HepG2 (cell line): ENCODE measurements around the gene ATG16L2. TPM values are rescaled to one million over a fixed set of nuclear protein-coding genes. Genes with fewer than 3 reads are reported as not detected.

Experiments used
- ARNTL ChIP-seq: sonication (generic); formaldehyde crosslinking; IDR thresholded peaks from 2 replicates; pipeline ENCODE4 v1.4.0; 2020; ENCODE audit warnings: mild to moderate bottlenecking, missing genetic modification reagents
- CHCHD3 ChIP-seq: sonication (generic); formaldehyde crosslinking; IDR thresholded peaks from 2 replicates; pipeline ENCODE4 v1.8.0; 2022; ENCODE audit warnings: mild to moderate bottlenecking, missing genetic modification reagents, moderate library complexity
- EP300 ChIP-seq, 3 experiments: sonication (generic) in 1 of 3; formaldehyde crosslinking in 1 of 3; IDR thresholded peaks; 2 replicates each; pipeline versions ENCODE4 v1.5.1 to v1.6.1; 2011 to 2020; ENCODE audit warnings: low read depth in 2 of 3, low read length in 2 of 3, borderline replicate concordance in 1 of 3, improper control_type of control experiment in 1 of 3, mild to moderate bottlenecking in 1 of 3, missing genetic modification reagents in 1 of 3, moderate library complexity in 1 of 3
- ETV6 ChIP-seq: sonication (generic); formaldehyde crosslinking; conservative IDR thresholded peaks from 2 replicates; pipeline ENCODE4 v1.4.0; 2020; ENCODE audit warnings: missing genetic modification reagents
- GABPA ChIP-seq, 2 experiments: IDR thresholded peaks; 2 replicates each; pipeline ENCODE4 v1.6.1; 2011 to 2016; ENCODE audit warnings: low read depth in 2 of 2, low read length in 1 of 2, missing biosample characterization in 1 of 2, missing genetic modification characterization in 1 of 2
- GRHL1 ChIP-seq: sonication (generic); formaldehyde crosslinking; conservative IDR thresholded peaks from 2 replicates; pipeline ENCODE4 v1.8.0; 2022; ENCODE audit warnings: missing genetic modification reagents
- HES4 ChIP-seq: sonication (generic); formaldehyde crosslinking; IDR thresholded peaks from 2 replicates; pipeline ENCODE4 v1.9.0; 2021; ENCODE audit warnings: mild to moderate bottlenecking, missing genetic modification reagents, borderline replicate concordance
- HMGA1 ChIP-seq: sonication (generic); formaldehyde crosslinking; conservative IDR thresholded peaks from 2 replicates; pipeline ENCODE4 v1.4.0; 2020; ENCODE audit warnings: missing genetic modification reagents
- MED1 ChIP-seq: sonication (generic); formaldehyde crosslinking; IDR thresholded peaks from 2 replicates; pipeline ENCODE4 v1.4.0; 2020; ENCODE audit warnings: missing genetic modification reagents
- MTA1 ChIP-seq: sonication (generic); formaldehyde crosslinking; IDR thresholded peaks from 2 replicates; pipeline ENCODE4 v1.4.0; 2020; ENCODE audit warnings: missing genetic modification reagents, mild to moderate bottlenecking, borderline replicate concordance
- RNF2 ChIP-seq: fragments of 450-650 bp; conservative IDR thresholded peaks from 2 replicates; pipeline ENCODE4 v1.6.1; 2016; ENCODE audit warnings: low read depth
- SKIL ChIP-seq: sonication (generic); formaldehyde crosslinking; IDR thresholded peaks from 2 replicates; pipeline ENCODE4 v1.8.0; 2022; ENCODE audit warnings: missing genetic modification reagents, mild to moderate bottlenecking, moderate library complexity, borderline replicate concordance
- SP140L ChIP-seq: sonication (generic); formaldehyde crosslinking; IDR thresholded peaks from 2 replicates; pipeline ENCODE4 v1.4.0; 2020; ENCODE audit warnings: missing genetic modification reagents, borderline replicate concordance
- SP5 ChIP-seq: IDR thresholded peaks from 2 replicates; pipeline ENCODE4 v1.6.1; 2016; ENCODE audit warnings: low read depth, borderline replicate concordance
- SRSF9 ChIP-seq: fragments of 200-400 bp; formaldehyde crosslinking; IDR thresholded peaks from 2 replicates; pipeline ENCODE4 v1.6.1; 2018; ENCODE audit warnings: borderline replicate concordance, mild to moderate bottlenecking, low read depth, low read length; ENCODE audit not compliant: insufficient read depth, poor library complexity, severe bottlenecking
- SSRP1 ChIP-seq: IDR thresholded peaks from 2 replicates; pipeline ENCODE4 v1.6.1; 2016; ENCODE audit warnings: control low read depth
- TAF1 ChIP-seq: sonication (generic); formaldehyde crosslinking; IDR thresholded peaks from 2 replicates; pipeline ENCODE4 v1.4.0; 2020; ENCODE audit warnings: missing genetic modification reagents
- TFAP4 ChIP-seq: sonication (generic); IDR thresholded peaks from 2 replicates; pipeline ENCODE4 v1.6.1; 2016; ENCODE audit warnings: low read depth, borderline replicate concordance
- U2AF1 ChIP-seq: fragments of 200-400 bp; formaldehyde crosslinking; optimal IDR thresholded peaks from 2 replicates; pipeline ENCODE3; 2017; ENCODE audit warnings: mild to moderate bottlenecking, low read depth, low read length
- ZGPAT ChIP-seq: IDR thresholded peaks from 2 replicates; pipeline ENCODE4 v1.6.1; 2016; ENCODE audit warnings: mild to moderate bottlenecking
- ZNF251 ChIP-seq: sonication (generic); formaldehyde crosslinking; IDR thresholded peaks from 2 replicates; pipeline ENCODE4 v1.9.0; 2021; ENCODE audit warnings: mild to moderate bottlenecking, missing genetic modification reagents
- ZNF329 ChIP-seq: sonication (generic); formaldehyde crosslinking; IDR thresholded peaks from 2 replicates; pipeline ENCODE4 v1.9.0; 2021; ENCODE audit warnings: low read depth, mild to moderate bottlenecking, missing genetic modification reagents
- ZNF563 ChIP-seq: sonication (generic); formaldehyde crosslinking; IDR thresholded peaks from 2 replicates; pipeline ENCODE4 v1.8.0; 2022; ENCODE audit warnings: mild to moderate bottlenecking, moderate library complexity, missing genetic modification reagents
- ZNF749 ChIP-seq: sonication (generic); formaldehyde crosslinking; IDR thresholded peaks from 2 replicates; pipeline ENCODE4 v1.8.0; 2022; ENCODE audit warnings: mild to moderate bottlenecking, missing genetic modification reagents, moderate library complexity, borderline replicate concordance
- polyA plus RNA-seq, 8 experiments: library from polyadenylated mRNA; depleted of rRNA in 3 of 8; stranded (reverse) in 7 of 8; unstranded in 1 of 8; fragments of >200 nt; fragmentation: Illumina TruSeq in 4 of 8; extraction: Trizol in 4 of 8; gene quantifications; 2 replicates each; pipeline versions ENCODE4 v1.2.1 to v1.2.3, GENCODE V29; 2011 to 2016; ENCODE audit warnings: low read depth in 4 of 8, missing spikeins in 1 of 8, mixed read lengths in 1 of 8; ENCODE audit not compliant: insufficient read depth in 1 of 8
- total RNA-seq, 5 experiments: library from RNA; depleted of rRNA; stranded (reverse); fragments of >200 nt; fragmentation: Illumina TruSeq; extraction: Trizol; gene quantifications; 2 replicates each; pipeline ENCODE4 v1.2.3, GENCODE V29; 2016; ENCODE audit warnings: low read depth in 1 of 5

The ATG16L2 gene
- total and polyA plus RNA-seq, 2 of the 13 experiments (the other 11 are each of a cell fraction or from before 2014, with no cell fraction given): 6.2 to 14.8 TPM

GRCh38 chr11:72777755-72778278 lies 36.4 kb upstream of the ATG16L2 start (continued):
- TF ChIP-seq EP300 (IDR thresholded peaks at IDR 0.05; ENCODE audit: low read depth in 2 of 2, low read length in 2 of 2): peak in 1 of 2 experiments; percentile 69; a peak in 2 of 4 replicates
- peak; percentile 52; the same call in 1 of the 2 replicates for TF ChIP-seq EP300 (CRISPR knock-in tag; IDR thresholded peaks at IDR 0.05; ENCODE audit: borderline replicate concordance)
- peak; percentile 38; the same call in 1 of the 2 replicates for TF ChIP-seq SP5 (CRISPR knock-in tag)
- no peak for TF ChIP-seq HES4 (CRISPR knock-in tag)
- TF ChIP-seq RNF2: no peak
- no peak for TF ChIP-seq ZNF749 (CRISPR knock-in tag)
- TF ChIP-seq GRHL1 (CRISPR knock-in tag): no peak
- TF ChIP-seq SSRP1 (CRISPR knock-in tag): no peak
- no peak for TF ChIP-seq ETV6
- TF ChIP-seq GABPA (IDR thresholded peaks at IDR 0.05; ENCODE audit: low read depth, low read length): no peak
- TF ChIP-seq GABPA (CRISPR knock-in tag; IDR thresholded peaks at IDR 0.05; ENCODE audit: low read depth): no peak
- peak; percentile 83; the same call in 1 of the 2 replicates for TF ChIP-seq TFAP4
- 0 out of 2 replicates have a peak, but pooled peaks have one; percentile 10 for TF ChIP-seq ZNF329
- no peak for TF ChIP-seq U2AF1
- TF ChIP-seq ZGPAT (CRISPR knock-in tag): peak; percentile 65; the same call in 1 of the 2 replicates
- TF ChIP-seq ARNTL (CRISPR knock-in tag): peak; percentile 57
- TF ChIP-seq HMGA1: no peak
- no peak for TF ChIP-seq ZNF251 (CRISPR knock-in tag)
- TF ChIP-seq MTA1 (CRISPR knock-in tag): peak; percentile 83; the same call in 1 of the 2 replicates
- TF ChIP-seq SKIL: peak; percentile 54; the same call in 1 of the 2 replicates
- no peak for TF ChIP-seq TAF1 (CRISPR knock-in tag)
- TF ChIP-seq SP140L (CRISPR knock-in tag): no peak
- TF ChIP-seq MED1 (CRISPR knock-in tag): peak; percentile 64; the same call in 1 of the 2 replicates
- TF ChIP-seq CHCHD3: no peak
- no peak for TF ChIP-seq SRSF9
- TF ChIP-seq ZNF563: no peak
